Stimulated activated CD4-positive, alpha-beta T cell treated with anti-CD3 and anti-CD28 coated beads, Interleukin-1b, Interleukin-23, amount 100 ng/mL, for 1 hour (primary cell): ENCODE results near the gene TTBK1.
"Not testable (repeated sequence)": the region's sequence is repeated elsewhere in the genome, so short reads cannot be mapped to it uniquely, and the experiment has no call there.

ENCODE experiments used
- DNase-seq, 2 donors: peaks; one replicate each; pipeline ENCODE4 v3.0.0-alpha.2; 2020; ENCODE audit warnings: low read depth in 2 of 2

TTBK1 gene

GRCh38 chr6:43287717-43288679 is 44.7 kb downstream of the TTBK1 start:
- no peak for DNase-seq

GRCh38 chr6:43290339-43290904 is 47.1 kb downstream of the TTBK1 start:
- DNase-seq: no peak

GRCh38 chr6:43290905-43291355 is 47.6 kb downstream of the TTBK1 start:
- DNase-seq: no peak

GRCh38 chr6:43291708-43292107 is 48.4 kb downstream of the TTBK1 start:
- DNase-seq: no peak

- no peak for DNase-seq
These were observed 49.1 kb downstream of the TTBK1 start for GRCh38 chr6:43292341-43292740.

- DNase-seq: no peak
These were observed 49.6 kb downstream of the TTBK1 start for GRCh38 chr6:43292763-43293318.

- DNase-seq: no peak
These were observed 50.4 kb downstream of the TTBK1 start for GRCh38 chr6:43293698-43294097.

- DNase-seq: no peak
These were observed 51.3 kb downstream of the TTBK1 start for GRCh38 chr6:43294536-43294935.

GRCh38 chr6:43295456-43295855 is 52.2 kb downstream of the TTBK1 start:
- no peak for DNase-seq

GRCh38 chr6:43296780-43297497 is 53.7 kb downstream of the TTBK1 start:
- DNase-seq: no peak

- DNase-seq: no peak
These were observed 54.6 kb downstream of the TTBK1 start, which contains the start of gene SLC22A7 for GRCh38 chr6:43297644-43298564. SLC22A7 (plus strand) TSS chr6:43298260; CDS start chr6:43298359, 99 bp downstream.

- DNase-seq: no peak
These were observed 55.5 kb downstream of the TTBK1 start for GRCh38 chr6:43298565-43299337.

GRCh38 chr6:43299338-43300293 is 56.3 kb downstream of the TTBK1 start:
- no peak for DNase-seq

GRCh38 chr6:43301081-43301870 is 58.0 kb downstream of the TTBK1 start:
- no peak for DNase-seq

- DNase-seq: no peak
These were observed 58.8 kb downstream of the TTBK1 start for GRCh38 chr6:43302126-43302525.

- not testable (repeated sequence) for DNase-seq
These were observed 59.7 kb downstream of the TTBK1 start for GRCh38 chr6:43303006-43303405.

- DNase-seq: no peak
These were observed 60.6 kb downstream of the TTBK1 start for GRCh38 chr6:43303751-43304331.

- no peak for DNase-seq
These were observed 61.1 kb downstream of the TTBK1 start for GRCh38 chr6:43304361-43304760.
